SK-N-SH (cell line): ENCODE results near the gene PAF1. TPM values are rescaled to one million over a fixed set of nuclear protein-coding genes. Genes with fewer than 3 reads are reported as not detected.

Experiments
- CTCF ChIA-PET: fragments of 300-600, 350-600 bp; formaldehyde crosslinking; extraction: SDS; loops from one replicate; lab custom pipeline; 2021; lab: Yijun Ruan, JAX
- POLR2A ChIA-PET: fragments of 350-600 bp; sonication (Branson Sonifier 250); formaldehyde crosslinking; extraction: SDS; loops from one replicate; lab custom pipeline; 2020; ENCODE audit warnings: antibody characterized with exemption, inconsistent platforms; lab: Yijun Ruan, JAX
- DNase-seq: peaks from one replicate; pipeline ENCODE4 v3.0.0; 2012
- H2AFZ ChIP-seq: fragments of 200-600 bp; sonication (generic); 2 replicates; pipeline ENCODE4 v1.8.1; 2016; ENCODE audit warnings: antibody characterized with exemption, mild to moderate bottlenecking, low read depth
- H3F3A ChIP-seq: fragments of 200-600 bp; sonication (generic); replicated peaks from 2 replicates; pipeline ENCODE3; 2016; ENCODE audit warnings: antibody characterized with exemption, mild to moderate bottlenecking; ENCODE audit not compliant: insufficient read depth
- H3K27ac ChIP-seq, 2 experiments: fragments of 200-500 bp in 1 of 2; fragments of 200-600 bp in 1 of 2; sonication (Bioruptor generic) in 1 of 2; sonication (generic), shearing (Covaris generic) in 1 of 2; 2 replicates each; pipeline versions ENCODE4 v1.5.1 to v1.6.1; 2014 to 2016; ENCODE audit warnings: low read depth in 2 of 2, inconsistent platforms in 1 of 2, low read length in 1 of 2, mild to moderate bottlenecking in 1 of 2, mixed read lengths in 1 of 2
- H3K27me3 ChIP-seq: fragments of 200-600 bp; sonication (generic), shearing (Covaris generic); 2 replicates; pipeline ENCODE4 v1.6.1; 2016; ENCODE audit warnings: mixed run types; ENCODE audit not compliant: insufficient read depth
- H3K36me3 ChIP-seq, 2 experiments: fragments of 200-500 bp in 1 of 2; fragments of 200-600 bp in 1 of 2; sonication (Bioruptor generic) in 1 of 2; sonication (generic) in 1 of 2; replicated peaks in 1 of 2; 2 replicates each; pipeline versions ENCODE3 to v1.5.1; 2014 to 2016; ENCODE audit warnings: low read length in 1 of 2, mild to moderate bottlenecking in 1 of 2; ENCODE audit not compliant: insufficient read depth in 2 of 2, control insufficient read depth in 1 of 2
- H3K4me1 ChIP-seq, 2 experiments: fragments of 200-500 bp in 1 of 2; fragments of 200-600 bp in 1 of 2; sonication (Bioruptor generic) in 1 of 2; sonication (generic), shearing (Covaris generic) in 1 of 2; 2 replicates each; pipeline versions ENCODE4 v1.5.1 to v1.6.1; 2014 to 2016; ENCODE audit warnings: low read depth in 1 of 2, low read length in 1 of 2, mixed run types in 1 of 2; ENCODE audit not compliant: insufficient read depth in 2 of 2, control insufficient read depth in 1 of 2
- H3K4me2 ChIP-seq: fragments of 200-600 bp; sonication (generic), shearing (Covaris generic); 2 replicates; pipeline ENCODE4 v1.6.1; 2017; ENCODE audit warnings: mixed run types
- H3K4me3 ChIP-seq, 2 experiments: fragments of 200-500 bp in 1 of 2; fragments of 200-600 bp in 1 of 2; sonication (Bioruptor generic) in 1 of 2; sonication (generic), shearing (Covaris generic) in 1 of 2; 2 replicates each; pipeline versions ENCODE4 v1.5.1 to v1.8.1; 2014 to 2016; ENCODE audit warnings: low read depth in 2 of 2, inconsistent platforms in 1 of 2, low read length in 1 of 2, mild to moderate bottlenecking in 1 of 2, mixed read lengths in 1 of 2, moderate library complexity in 1 of 2
- H3K79me2 ChIP-seq: fragments of 200-600 bp; sonication (generic); 2 replicates; pipeline ENCODE4 v1.8.1; 2017; ENCODE audit warnings: mild to moderate bottlenecking; ENCODE audit not compliant: insufficient read depth
- H3K9ac ChIP-seq: fragments of 200-600 bp; sonication (generic); 2 replicates; pipeline ENCODE4 v1.6.1; 2017; ENCODE audit warnings: mixed run types
- H3K9me2 ChIP-seq: fragments of 200-600 bp; sonication (generic); 2 replicates; pipeline ENCODE4 v1.6.1; 2017; ENCODE audit warnings: mixed run types
- H3K9me3 ChIP-seq: fragments of 200-600 bp; sonication (generic); 2 replicates; pipeline ENCODE4 v1.6.1; 2017; ENCODE audit warnings: mixed run types, mild to moderate bottlenecking, moderate library complexity
- H4K20me1 ChIP-seq: fragments of 200-600 bp; sonication (generic); 2 replicates; pipeline ENCODE4 v1.6.1; 2017; ENCODE audit warnings: mild to moderate bottlenecking, mixed run types; ENCODE audit not compliant: insufficient read depth
- ELF1 ChIP-seq: IDR thresholded peaks from 2 replicates; pipeline ENCODE4 v1.4.0; 2012
- EP300 ChIP-seq, 2 experiments: IDR thresholded peaks; 2 replicates each; pipeline versions ENCODE4 v1.4.0 to v1.6.1; 2012; ENCODE audit warnings: borderline replicate concordance in 1 of 2, low read depth in 1 of 2, low read length in 1 of 2
- GABPA ChIP-seq: IDR thresholded peaks from 2 replicates; pipeline ENCODE4 v1.4.0; 2012; ENCODE audit warnings: low read depth, mild to moderate bottlenecking
- IRF3 ChIP-seq: fragments of 150-350 bp; IDR thresholded peaks from 2 replicates; pipeline ENCODE4 v1.6.1; 2016; ENCODE audit warnings: mild to moderate bottlenecking, low read depth, low read length
- MAX ChIP-seq: IDR thresholded peaks from 2 replicates; pipeline ENCODE4 v1.4.0; 2012; ENCODE audit warnings: low read depth
- MEF2A ChIP-seq: IDR thresholded peaks from 2 replicates; pipeline ENCODE4 v1.4.0; 2012; ENCODE audit warnings: low read depth, borderline replicate concordance
- POLR2AphosphoS5 ChIP-seq: IDR thresholded peaks from 2 replicates; pipeline ENCODE4 v1.6.1; 2012; ENCODE audit warnings: low read depth, low read length
- RCOR1 ChIP-seq: fragments of 150-350 bp; IDR thresholded peaks from 2 replicates; pipeline ENCODE4 v1.6.1; 2017; ENCODE audit warnings: antibody characterized with exemption, low read length
- REST ChIP-seq: IDR thresholded peaks from 2 replicates; pipeline ENCODE4 v1.6.1; 2012; ENCODE audit warnings: mild to moderate bottlenecking, low read depth, low read length, moderate library complexity
- RXRA ChIP-seq: IDR thresholded peaks from 2 replicates; pipeline ENCODE4 v1.4.0; 2012; ENCODE audit warnings: low read depth, mild to moderate bottlenecking, borderline replicate concordance
- SIN3A ChIP-seq: IDR thresholded peaks from 2 replicates; pipeline ENCODE4 v1.6.1; 2012; ENCODE audit warnings: low read depth, mild to moderate bottlenecking, low read length, moderate library complexity, borderline replicate concordance
- TCF12 ChIP-seq: IDR thresholded peaks from 2 replicates; pipeline ENCODE4 v1.4.0; 2012
- TEAD4 ChIP-seq: IDR thresholded peaks from 2 replicates; pipeline ENCODE4 v1.4.0; 2012; ENCODE audit warnings: mild to moderate bottlenecking, borderline replicate concordance; ENCODE audit not compliant: insufficient read depth
- ZBTB33 ChIP-seq: IDR thresholded peaks from 2 replicates; pipeline ENCODE4 v1.4.0; 2012; ENCODE audit warnings: low read depth, borderline replicate concordance
- WGBS: methylation state at CpG from one replicate; pipeline ENCODE4 v1.1.6; 2017; ENCODE audit warnings: low lambda C conversion rate; 5-methylcytosine and 5-hydroxymethylcytosine counted together
- polyA plus RNA-seq, 3 experiments: library from polyadenylated mRNA; depleted of rRNA; stranded (reverse); fragments of >200 nt; gene quantifications; 2 replicates each; pipeline ENCODE4 v1.2.3, GENCODE V29; 2012

PAF1 gene
- polyA plus RNA-seq, 1 of the 3 experiments (the other 2 are of a cell fraction), result 65.3 TPM

GRCh38 chr19:39369200-39369599, 21.7 kb downstream of the PAF1 start:
- no peak overlapping the region for H3K4me3 ChIP-seq
- no peak overlapping the region for H3K27ac ChIP-seq
- TF ChIP-seq TCF12 (no peak), MAX (no peak), POLR2AphosphoS5 (no peak), MEF2A (no peak), ZBTB33 (no peak), TEAD4 (no peak), ELF1 (no peak), REST (no peak), RCOR1 (no peak), RXRA (no peak), GABPA (no peak), SIN3A (no peak), IRF3 (no peak), EP300 (IDR thresholded peaks at IDR 0.05; ENCODE audit: borderline replicate concordance in 1 of 2, low read depth in 1 of 2, low read length in 1 of 2) (no peak)
- H3K4me2 ChIP-seq, result no peak overlapping the region
- no peaks in the 10 kb centered on the region for H3K9me2 ChIP-seq
- no peaks in the 10 kb centered on the region for H3K9me3 ChIP-seq
- WGBS, result 82% methylated on average over 2 of the region's 2 CpGs
- peaks cover 17 to 37% of the 10 kb centered on the region in 2 experiments for H3K36me3 ChIP-seq
- DNase-seq, result no peak
- H3K27me3 ChIP-seq, result no peaks in the 10 kb centered on the region
- H3F3A ChIP-seq, result peaks cover 10% of the 10 kb centered on the region
- peaks cover 7 to 15% of the 10 kb centered on the region in 2 experiments; a peak in 2 of 4 replicates for H3K4me1 ChIP-seq
- no peak overlapping the region for H2AFZ ChIP-seq
- 0 out of 2 replicates have a peak, but pooled peaks cover 3% of the 10 kb centered on the region for H3K79me2 ChIP-seq
- POLR2A ChIA-PET, result no interaction called here
- CTCF ChIA-PET, result interaction anchor here (0.6 to 1.6 kb wide), 4 partner anchors 12 to 439 kb away, joined by 3 read pairs; partner anchors contain the start of genes MRPS12 and SARS2
- H4K20me1 ChIP-seq, result no peaks in the 10 kb centered on the region
- H3K9ac ChIP-seq, result no peak overlapping the region
